Gastroesophageal sphincter (tissue), 4 donors: ENCODE measurements around the gene LY86. TPM values are rescaled to one million over a fixed set of nuclear protein-coding genes. Genes with fewer than 3 reads are reported as not detected.

Experiments
- ATAC-seq: fragments of 150-250 bp; one replicate; pipeline ENCODE4 v1.9.1; 2016; ENCODE audit warnings: mild to moderate bottlenecking, moderate library complexity
- H3K27ac ChIP-seq, 4 donors: fragments of 200-600 bp; sonication (generic) in 3 of 4; 1 replicate in 3 of 4; 2 replicates in 1 of 4; pipeline ENCODE4 v1.5.1; 2016 to 2019
- H3K27me3 ChIP-seq: fragments of 200-600 bp; sonication (generic); one replicate; pipeline ENCODE4 v1.5.1; 2019
- H3K36me3 ChIP-seq, 2 donors: fragments of 200-600 bp; sonication (generic); one replicate each; pipeline ENCODE4 v1.5.1; 2019; ENCODE audit warnings: control low read depth in 1 of 2
- H3K4me1 ChIP-seq, 3 donors: fragments of 200-600 bp; sonication (generic); 1 replicate in 2 of 3; 2 replicates in 1 of 3; pipeline ENCODE4 v1.5.1; 2016 to 2019; ENCODE audit warnings: control low read depth in 2 of 3
- H3K4me3 ChIP-seq, 2 donors: fragments of 200-600 bp; sonication (generic); one replicate each; pipeline ENCODE4 v1.5.1; 2019; ENCODE audit warnings: mild to moderate bottlenecking in 1 of 2, moderate library complexity in 1 of 2
- H3K9me3 ChIP-seq, 3 donors: fragments of 200-600 bp; sonication (generic); one replicate each; pipeline ENCODE4 v1.5.1; 2017 to 2019; ENCODE audit warnings: control low read depth in 2 of 3
- CTCF ChIP-seq, 4 experiments: fragments of 200-600 bp in 2 of 4; fragments of 450-650 bp in 2 of 4; sonication (generic) in 1 of 4; IDR thresholded peaks; one replicate each; pipeline ENCODE4 v1.5.1; 2017 to 2019; ENCODE audit warnings: antibody characterized with exemption in 4 of 4, mild to moderate bottlenecking in 2 of 4, moderate library complexity in 2 of 4
- EP300 ChIP-seq: sonication (generic); formaldehyde crosslinking; IDR thresholded peaks from one replicate; pipeline ENCODE4 v1.6.1; 2017; ENCODE audit warnings: antibody characterized with exemption, mild to moderate bottlenecking
- POLR2A ChIP-seq, 2 donors: fragments of 450-650 bp; IDR thresholded peaks; one replicate each; pipeline ENCODE4 v1.6.1; 2017; ENCODE audit warnings: antibody characterized with exemption in 2 of 2, mild to moderate bottlenecking in 2 of 2, moderate library complexity in 1 of 2
- POLR2AphosphoS5 ChIP-seq: sonication (generic); formaldehyde crosslinking; IDR thresholded peaks from one replicate; pipeline ENCODE4 v1.6.1; 2017; ENCODE audit warnings: antibody characterized with exemption
- WGBS, 2 donors: methylation state at CpG; one replicate each; pipeline ENCODE4 v1.1.5; 2018; ENCODE audit warnings: low coverage in 1 of 2; 5-methylcytosine and 5-hydroxymethylcytosine counted together
- total RNA-seq, 4 donors: library from RNA; depleted of rRNA; stranded (reverse); fragments of >200 nt; gene quantifications; one replicate each; pipeline ENCODE4 v1.1.0, GENCODE V29; 2016

The LY86 gene
- total RNA-seq, 4 donors from 2014 or later: 2.2 to 3.9 (median 3.9) TPM; not detected in 1

DNA sequence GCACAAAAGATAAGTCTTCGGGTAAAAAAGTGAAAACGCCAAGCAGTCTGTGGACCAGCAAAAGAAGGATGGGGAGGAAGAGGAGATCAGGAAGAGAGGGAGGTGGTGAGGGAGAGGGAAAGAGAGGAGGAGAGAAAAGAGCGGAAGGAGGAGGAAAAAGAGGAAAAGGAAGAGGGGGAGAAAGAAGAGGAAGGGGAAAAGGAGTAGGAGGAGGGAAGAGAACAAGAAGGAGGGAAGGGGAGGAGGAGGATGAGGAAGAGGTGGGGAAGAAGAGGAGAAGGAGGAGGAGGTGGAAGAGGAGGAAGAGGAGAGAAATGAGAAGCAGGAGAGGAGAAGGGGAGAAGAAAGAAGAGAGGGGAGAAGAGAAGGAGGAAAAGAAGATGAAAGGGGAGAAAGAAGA is 6.5 kb downstream of the LY86 start:
- Histone ChIP-seq H3K9me3 (no peaks in the 10 kb centered on the region), H3K27ac (no peak overlapping the region), H3K36me3 (no peaks in the 10 kb centered on the region), H3K4me1 (no peaks in the 10 kb centered on the region), H3K4me3 (no peak overlapping the region), H3K27me3 (peaks cover 7% of the 10 kb centered on the region)
- WGBS, 2 donors: 97 to 100% methylated on average over 1 to 3 of the region's 3 CpGs
- TF ChIP-seq POLR2AphosphoS5 (no peak), CTCF (IDR thresholded peaks at IDR 0.05) (no peak), POLR2A (IDR thresholded peaks at IDR 0.05) (no peak), EP300 (no peak)
- no peak for ATAC-seq

DNA sequence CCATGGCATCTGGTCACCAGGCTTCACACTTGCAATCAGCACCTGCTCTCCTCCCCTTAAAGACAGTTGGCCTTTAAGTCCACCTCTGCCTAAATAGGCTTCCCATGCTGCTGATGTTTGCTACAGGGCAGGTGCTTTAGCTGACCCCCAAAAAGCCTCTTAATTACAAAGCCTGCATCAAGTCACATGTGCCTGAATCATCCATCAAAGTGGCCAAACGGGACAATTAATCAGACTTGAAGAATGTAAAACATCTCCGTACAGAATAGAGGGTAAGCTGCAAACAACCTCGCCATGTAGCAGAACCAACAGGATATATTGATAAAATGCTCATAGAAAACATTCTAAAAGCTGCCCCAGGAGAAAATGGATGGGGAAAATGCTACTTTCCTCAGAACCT is 7.4 kb downstream of the LY86 start:
- H3K4me3 ChIP-seq: no peak overlapping the region
- TF ChIP-seq EP300 (no peak), POLR2AphosphoS5 (no peak), CTCF (IDR thresholded peaks at IDR 0.05) (no peak), POLR2A (IDR thresholded peaks at IDR 0.05) (no peak)
- no peaks in the 10 kb centered on the region for H3K4me1 ChIP-seq
- ATAC-seq: no peak
- no peak overlapping the region for H3K27ac ChIP-seq
- H3K36me3 ChIP-seq: no peaks in the 10 kb centered on the region
- H3K9me3 ChIP-seq: no peaks in the 10 kb centered on the region
- 51 to 73% methylated on average over 3 of the region's 3 CpGs for WGBS, 2 donors
- peaks cover 7% of the 10 kb centered on the region for H3K27me3 ChIP-seq

- 49 to 52% methylated on average over 8 to 14 of the region's 14 CpGs for WGBS, 2 donors
- Histone ChIP-seq H3K27me3 (peaks cover 7% of the 10 kb centered on the region), H3K27ac (peak overlapping the region in 1 of 4 donors; percentile 6), H3K9me3 (no peaks in the 10 kb centered on the region), H3K4me1 (no peaks in the 10 kb centered on the region), H3K4me3 (no peak overlapping the region), H3K36me3 (no peaks in the 10 kb centered on the region)
- no peak for ATAC-seq
- no peak for TF ChIP-seq POLR2AphosphoS5
- no peak for TF ChIP-seq EP300
- no peak for TF ChIP-seq POLR2A (IDR thresholded peaks at IDR 0.05)
- TF ChIP-seq CTCF (IDR thresholded peaks at IDR 0.05): no peak
Observed at GRCh38 chr6:6596529-6597328, 8.2 kb downstream of the LY86 start.

DNA sequence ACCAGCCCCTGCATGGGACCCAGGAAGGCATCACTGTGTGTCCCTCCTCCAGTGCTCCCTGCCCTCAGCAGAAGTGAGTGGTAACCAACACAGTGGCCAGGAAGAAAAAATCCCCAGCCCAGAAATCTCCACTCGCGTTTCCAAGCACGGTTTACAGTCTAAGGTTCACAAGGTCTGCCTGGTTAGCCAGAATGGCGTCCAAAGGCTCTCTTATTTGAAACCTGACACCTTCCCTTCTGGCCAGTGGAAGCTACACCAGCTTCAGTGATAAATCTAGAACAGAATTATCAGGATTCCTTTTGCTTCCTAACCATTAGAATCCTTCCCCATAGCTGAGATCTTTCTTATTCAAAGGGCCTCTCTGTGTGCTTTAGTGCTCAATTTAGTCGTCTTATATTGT is 9.2 kb downstream of the LY86 start:
- TF ChIP-seq POLR2A (IDR thresholded peaks at IDR 0.05): no peak
- Histone ChIP-seq H3K4me3 (no peak overlapping the region), H3K27me3 (peaks cover 7% of the 10 kb centered on the region), H3K4me1 (no peaks in the 10 kb centered on the region), H3K36me3 (no peaks in the 10 kb centered on the region), H3K27ac (no peak overlapping the region), H3K9me3 (no peaks in the 10 kb centered on the region)
- 69 to 78% methylated on average over 4 of the region's 5 CpGs for WGBS, 2 donors
- no peak for ATAC-seq

DNA sequence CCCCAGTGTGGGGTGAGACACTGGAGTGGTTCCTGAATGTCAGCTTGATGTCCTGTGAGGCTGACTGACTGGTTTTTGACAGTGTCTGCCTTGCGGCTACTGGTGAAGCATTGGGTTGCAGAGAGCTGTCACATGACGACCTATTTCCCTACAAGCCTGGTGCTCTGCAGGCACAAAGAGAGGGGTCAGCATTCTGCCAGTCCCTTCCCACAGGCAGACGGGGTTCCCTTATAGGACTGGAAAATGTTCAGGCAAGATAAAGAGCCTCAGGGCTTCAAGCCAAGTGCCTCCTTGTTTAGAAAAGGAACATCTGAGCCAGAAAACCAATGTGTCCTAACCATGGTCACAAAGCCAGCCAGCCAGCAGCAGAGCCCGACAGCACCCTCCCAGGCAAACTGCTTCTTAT is 11.0 kb downstream of the LY86 start:
- WGBS, 2 donors: 17% methylated on average over 1 of the region's 4 CpGs; no CpG with 5 or more reads in 1 of the 2 donors
- H3K4me3 ChIP-seq: no peak overlapping the region
- ATAC-seq: peak; percentile 82
- peaks cover 7% of the 10 kb centered on the region for H3K27me3 ChIP-seq
- H3K27ac ChIP-seq: no peak overlapping the region
- no peak for TF ChIP-seq POLR2AphosphoS5
- TF ChIP-seq EP300: no peak
- no peak for TF ChIP-seq CTCF (IDR thresholded peaks at IDR 0.05)
- no peak for TF ChIP-seq POLR2A (IDR thresholded peaks at IDR 0.05)
- H3K4me1 ChIP-seq: no peaks in the 10 kb centered on the region
- peaks cover 0 to 11% (median 0%) of the 10 kb centered on the region in 3 donors for H3K9me3 ChIP-seq
- no peaks in the 10 kb centered on the region for H3K36me3 ChIP-seq
